Measurements from ENCODE around the gene SMOC2.
"Not testable (repeated sequence)": the region's sequence is repeated elsewhere in the genome, so short reads cannot be mapped to it uniquely, and the experiment has no call there.

Gene SMOC2

GRCh38 chr6:168663041-168663440 is 222.1 kb downstream of the SMOC2 start:
- no peak for DNase-seq (ENCODE audit: low spot score)

GRCh38 chr6:168664956-168665355 is 224.0 kb downstream of the SMOC2 start:
- no peak for DNase-seq (ENCODE audit: low spot score)

GRCh38 chr6:168666170-168666569 is 225.2 kb downstream of the SMOC2 start:
- no peak for DNase-seq (ENCODE audit: low spot score)

GRCh38 chr6:168666699-168667427 is 225.9 kb downstream of the SMOC2 start:
- no peak for DNase-seq (ENCODE audit: low spot score)

- no peak for DNase-seq (ENCODE audit: low spot score)
Observed at GRCh38 chr6:168667428-168667805, 226.4 kb downstream of the SMOC2 start.

GRCh38 chr6:168670401-168670985 is 229.5 kb downstream of the SMOC2 start:
- no peak for DNase-seq (ENCODE audit: low spot score)

- DNase-seq (ENCODE audit: low spot score): no peak
Observed at GRCh38 chr6:168671028-168671862, 230.3 kb downstream of the SMOC2 start.

- DNase-seq (ENCODE audit: low spot score): no peak
Observed at GRCh38 chr6:168671863-168672546, 231.0 kb downstream of the SMOC2 start.

- no peak for DNase-seq (ENCODE audit: low spot score)
Observed at GRCh38 chr6:168674595-168674994, 233.6 kb downstream of the SMOC2 start.

- no peak for DNase-seq (ENCODE audit: low spot score)
Observed at GRCh38 chr6:168675375-168675774, 234.4 kb downstream of the SMOC2 start.

GRCh38 chr6:168675933-168676551 is 235.1 kb downstream of the SMOC2 start:
- DNase-seq (ENCODE audit: low spot score): no peak

- no peak for DNase-seq (ENCODE audit: low spot score)
Observed at GRCh38 chr6:168676552-168677322, 235.8 kb downstream of the SMOC2 start.

- DNase-seq (ENCODE audit: low spot score): not testable (repeated sequence)
Observed at GRCh38 chr6:168677323-168677781, 236.4 kb downstream of the SMOC2 start.

GRCh38 chr6:168678077-168678476 is 237.1 kb downstream of the SMOC2 start:
- DNase-seq (ENCODE audit: low spot score): no peak

GRCh38 chr6:168678588-168678987 is 237.6 kb downstream of the SMOC2 start:
- no peak for DNase-seq (ENCODE audit: low spot score)

- no peak for DNase-seq (ENCODE audit: low spot score)
Observed at GRCh38 chr6:168681748-168682147, 240.8 kb downstream of the SMOC2 start.

GRCh38 chr6:168683621-168684020 is 242.6 kb downstream of the SMOC2 start:
- DNase-seq (ENCODE audit: low spot score): no peak

GRCh38 chr6:168684471-168684870 is 243.5 kb downstream of the SMOC2 start:
- DNase-seq (ENCODE audit: low spot score): no peak

- DNase-seq (ENCODE audit: low spot score): no peak
Observed at GRCh38 chr6:168684906-168685305, 243.9 kb downstream of the SMOC2 start.

- DNase-seq (ENCODE audit: low spot score): no peak
Observed at GRCh38 chr6:168686029-168686738, 245.2 kb downstream of the SMOC2 start.
